ENCODE results near the gene ALOX12B.

DNA sequence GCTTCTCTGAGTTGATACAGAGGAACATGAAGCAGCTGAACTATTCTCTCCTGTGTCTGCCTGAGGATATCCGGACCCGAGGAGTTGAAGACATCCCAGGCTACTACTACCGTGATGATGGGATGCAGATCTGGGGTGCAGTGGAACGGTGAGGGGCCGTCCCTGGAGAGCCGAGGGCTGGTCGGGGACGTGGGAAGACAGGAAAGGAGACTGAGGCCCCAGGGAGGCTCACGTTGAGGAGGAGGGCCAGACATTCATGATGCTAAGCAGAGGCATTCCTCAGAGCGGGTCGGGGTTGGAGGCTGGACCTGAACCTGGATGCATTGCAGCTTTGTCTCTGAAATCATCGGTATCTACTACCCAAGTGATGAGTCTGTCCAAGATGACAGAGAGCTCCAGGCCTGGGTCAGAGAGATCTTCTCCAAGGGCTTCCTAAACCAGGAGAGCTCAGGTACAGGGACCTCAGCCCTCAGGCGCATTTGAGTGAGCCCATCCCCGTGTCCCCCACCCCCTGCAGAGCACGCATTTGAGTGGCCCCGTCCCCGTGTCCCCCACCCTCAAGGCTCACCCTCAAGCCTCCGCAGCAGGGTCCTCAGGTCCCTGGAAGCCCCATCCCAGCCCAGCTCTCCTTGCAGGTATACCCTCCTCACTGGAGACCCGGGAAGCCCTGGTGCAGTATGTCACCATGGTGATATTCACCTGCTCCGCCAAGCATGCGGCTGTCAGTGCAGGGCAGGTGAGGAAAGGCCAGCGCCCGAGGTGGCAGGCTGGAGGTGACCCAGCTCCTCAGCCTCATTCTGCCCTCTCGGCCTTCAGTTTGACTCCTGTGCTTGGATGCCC is 40.4 kb downstream of the ALOX12B start:
- TF ChIP-seq, protein P1, sequence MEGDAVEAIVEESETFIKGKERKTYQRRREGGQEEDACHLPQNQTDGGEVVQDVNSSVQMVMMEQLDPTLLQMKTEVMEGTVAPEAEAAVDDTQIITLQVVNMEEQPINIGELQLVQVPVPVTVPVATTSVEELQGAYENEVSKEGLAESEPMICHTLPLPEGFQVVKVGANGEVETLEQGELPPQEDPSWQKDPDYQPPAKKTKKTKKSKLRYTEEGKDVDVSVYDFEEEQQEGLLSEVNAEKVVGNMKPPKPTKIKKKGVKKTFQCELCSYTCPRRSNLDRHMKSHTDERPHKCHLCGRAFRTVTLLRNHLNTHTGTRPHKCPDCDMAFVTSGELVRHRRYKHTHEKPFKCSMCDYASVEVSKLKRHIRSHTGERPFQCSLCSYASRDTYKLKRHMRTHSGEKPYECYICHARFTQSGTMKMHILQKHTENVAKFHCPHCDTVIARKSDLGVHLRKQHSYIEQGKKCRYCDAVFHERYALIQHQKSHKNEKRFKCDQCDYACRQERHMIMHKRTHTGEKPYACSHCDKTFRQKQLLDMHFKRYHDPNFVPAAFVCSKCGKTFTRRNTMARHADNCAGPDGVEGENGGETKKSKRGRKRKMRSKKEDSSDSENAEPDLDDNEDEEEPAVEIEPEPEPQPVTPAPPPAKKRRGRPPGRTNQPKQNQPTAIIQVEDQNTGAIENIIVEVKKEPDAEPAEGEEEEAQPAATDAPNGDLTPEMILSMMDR (IDR thresholded peaks at IDR 0.05) = no peak
- TF ChIP-seq POLR2A (IDR thresholded peaks at IDR 0.05) = no peak
